Measurements from ENCODE around the gene CMSS1.

The CMSS1 gene

GRCh38 chr3:100097919-100098783 lies 280.5 kb downstream of the CMSS1 start:
- H3K27ac Mint-ChIP-seq = no peak overlapping the region
- no peak overlapping the region for H3K4me3 Mint-ChIP-seq
- H3K4me1 Mint-ChIP-seq (ENCODE audit: low read depth) = peaks cover under 1% of the 10 kb centered on the region
- peaks cover 4% of the 10 kb centered on the region for H3K9me3 Mint-ChIP-seq
- H3K36me3 Mint-ChIP-seq (ENCODE audit: low read depth) = peaks cover 18% of the 10 kb centered on the region
- no peaks in the 10 kb centered on the region for H3K27me3 Mint-ChIP-seq

DNA sequence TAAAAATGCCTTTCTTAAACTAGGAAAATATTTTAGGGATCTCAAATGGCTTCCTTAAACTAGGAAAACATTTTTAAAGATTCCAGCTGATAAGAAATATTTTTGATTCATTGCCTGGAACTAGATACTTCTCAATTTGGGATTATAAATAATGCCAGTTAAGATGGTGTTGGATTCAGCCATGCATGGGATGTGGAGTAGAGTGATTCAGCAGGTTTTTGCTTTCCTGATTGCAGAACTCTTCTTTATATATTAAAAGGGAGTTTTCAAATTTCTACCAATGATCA lies 281.1 kb downstream of the CMSS1 start:
- H3K9me3 Mint-ChIP-seq = peaks cover 4% of the 10 kb centered on the region
- no peak overlapping the region for H3K4me3 Mint-ChIP-seq
- H3K27me3 Mint-ChIP-seq = no peaks in the 10 kb centered on the region
- peaks cover 23% of the 10 kb centered on the region for H3K36me3 Mint-ChIP-seq (ENCODE audit: low read depth)
- no peak overlapping the region for H3K27ac Mint-ChIP-seq
- peaks cover 6% of the 10 kb centered on the region for H3K4me1 Mint-ChIP-seq (ENCODE audit: low read depth)

DNA sequence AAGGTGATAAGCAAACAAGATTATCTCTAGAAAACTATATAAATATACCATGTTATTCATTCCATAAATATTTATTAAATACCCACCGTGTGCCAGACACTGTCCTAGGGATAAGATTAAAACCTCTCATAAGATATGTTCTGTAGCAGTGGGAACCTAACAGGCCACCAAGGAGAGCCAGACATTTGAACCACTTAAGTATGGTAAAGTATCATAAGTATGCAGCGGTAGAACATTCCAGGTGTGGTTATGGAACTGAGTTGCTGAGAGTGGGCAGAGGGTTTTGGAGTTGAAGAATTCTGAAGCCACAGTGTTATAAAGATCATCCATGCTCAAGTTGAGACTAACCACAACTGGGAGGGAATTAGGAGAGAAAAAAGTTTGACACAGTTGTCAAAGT lies 282.0 kb downstream of the CMSS1 start:
- Mint-ChIP-seq H3K27me3 (no peaks in the 10 kb centered on the region), H3K36me3 (ENCODE audit: low read depth) (peaks cover 25% of the 10 kb centered on the region), H3K9me3 (peaks cover 4% of the 10 kb centered on the region), H3K4me1 (ENCODE audit: low read depth) (peaks cover 15% of the 10 kb centered on the region), H3K4me3 (no peak overlapping the region), H3K27ac (no peak overlapping the region)

DNA sequence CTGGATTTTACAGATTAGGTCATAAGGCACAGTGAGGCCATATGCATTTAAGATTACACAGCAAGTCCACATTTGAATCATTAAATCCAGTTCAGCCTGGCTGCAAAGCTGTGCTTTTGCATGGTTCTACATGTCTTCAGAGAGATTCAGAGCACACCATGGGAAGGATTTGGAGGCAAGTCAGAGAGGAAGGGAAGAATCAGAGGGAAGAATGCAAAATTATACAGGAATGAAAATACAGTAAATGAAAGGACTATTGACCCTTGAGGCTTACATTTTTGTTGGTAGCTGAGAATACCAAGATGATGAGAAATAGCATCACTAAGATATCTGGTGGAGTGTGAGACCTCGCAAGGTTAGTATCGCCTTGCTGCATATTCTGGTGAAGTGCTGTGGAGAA lies 282.8 kb downstream of the CMSS1 start:
- peaks cover 4% of the 10 kb centered on the region for H3K9me3 Mint-ChIP-seq
- peaks cover 29% of the 10 kb centered on the region for H3K36me3 Mint-ChIP-seq (ENCODE audit: low read depth)
- no peak overlapping the region for H3K4me3 Mint-ChIP-seq
- H3K27me3 Mint-ChIP-seq = no peaks in the 10 kb centered on the region
- peaks cover 23% of the 10 kb centered on the region for H3K4me1 Mint-ChIP-seq (ENCODE audit: low read depth)
- H3K27ac Mint-ChIP-seq = no peak overlapping the region

GRCh38 chr3:100102757-100103156 lies 285.1 kb downstream of the CMSS1 start:
- Mint-ChIP-seq H3K27ac (no peak overlapping the region), H3K9me3 (peaks cover 4% of the 10 kb centered on the region), H3K36me3 (ENCODE audit: low read depth) (peaks cover 21% of the 10 kb centered on the region), H3K4me3 (no peak overlapping the region), H3K27me3 (no peaks in the 10 kb centered on the region), H3K4me1 (ENCODE audit: low read depth) (peaks cover 37% of the 10 kb centered on the region)

DNA sequence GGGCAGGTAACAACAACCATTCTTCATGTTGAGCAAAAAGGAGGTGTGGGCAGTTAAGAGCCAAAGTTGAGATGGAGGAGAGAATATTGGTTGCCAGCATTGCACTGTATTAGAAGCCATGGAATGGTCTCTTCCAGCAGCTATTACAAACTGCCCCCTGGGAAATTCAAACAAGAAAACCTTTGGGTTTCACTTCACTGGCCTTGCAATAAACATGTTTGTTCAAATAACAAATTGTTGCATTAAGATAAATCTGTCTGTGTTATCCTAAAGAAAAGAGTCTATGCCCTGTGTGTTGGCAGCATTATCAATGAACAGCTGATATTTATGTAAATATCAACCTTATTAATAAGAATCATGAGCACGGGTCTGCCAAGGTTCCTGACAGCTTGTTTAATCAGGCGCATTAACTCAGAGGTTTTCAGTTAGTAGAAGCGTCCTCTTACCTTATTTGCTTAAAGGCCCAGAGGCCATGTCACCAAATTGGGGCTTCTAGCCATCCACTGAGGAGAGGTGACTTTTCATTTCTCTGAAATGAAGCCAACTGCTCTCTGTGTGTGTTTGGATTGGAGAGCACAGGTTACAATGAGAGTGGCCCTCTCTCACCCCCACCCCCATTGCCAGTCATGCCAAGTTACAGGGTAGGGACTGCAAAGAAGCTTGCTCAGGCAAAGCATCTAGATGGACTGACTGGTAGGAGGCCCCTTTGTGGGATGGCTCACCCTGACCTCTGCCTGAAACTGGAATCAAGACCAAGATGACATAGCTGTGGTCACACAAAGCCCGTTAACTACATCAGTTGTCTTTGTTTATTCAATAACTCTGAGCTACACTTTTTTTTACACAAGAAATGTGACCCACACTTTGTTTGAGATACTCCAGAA lies 286.1 kb downstream of the CMSS1 start:
- peaks cover 31% of the 10 kb centered on the region for H3K36me3 Mint-ChIP-seq (ENCODE audit: low read depth)
- peaks cover 4% of the 10 kb centered on the region for H3K9me3 Mint-ChIP-seq
- H3K27ac Mint-ChIP-seq = peak overlapping the region; percentile 33
- H3K4me3 Mint-ChIP-seq = no peak overlapping the region
- H3K4me1 Mint-ChIP-seq (ENCODE audit: low read depth) = peaks cover 37% of the 10 kb centered on the region
- H3K27me3 Mint-ChIP-seq = no peaks in the 10 kb centered on the region

- Mint-ChIP-seq H3K27me3 (no peaks in the 10 kb centered on the region), H3K4me3 (no peak overlapping the region), H3K9me3 (peaks cover 4% of the 10 kb centered on the region), H3K27ac (peak overlapping the region; percentile 88), H3K4me1 (ENCODE audit: low read depth) (peaks cover 37% of the 10 kb centered on the region), H3K36me3 (ENCODE audit: low read depth) (peaks cover 33% of the 10 kb centered on the region)
Measured at GRCh38 chr3:100104442-100104798, 286.8 kb downstream of the CMSS1 start.

- Mint-ChIP-seq H3K27ac (peak overlapping the region; percentile 88), H3K9me3 (peaks cover 4% of the 10 kb centered on the region), H3K4me1 (ENCODE audit: low read depth) (peaks cover 37% of the 10 kb centered on the region), H3K27me3 (no peaks in the 10 kb centered on the region), H3K4me3 (no peak overlapping the region), H3K36me3 (ENCODE audit: low read depth) (peaks cover 33% of the 10 kb centered on the region)
Measured at GRCh38 chr3:100104817-100105413, 287.3 kb downstream of the CMSS1 start.

DNA sequence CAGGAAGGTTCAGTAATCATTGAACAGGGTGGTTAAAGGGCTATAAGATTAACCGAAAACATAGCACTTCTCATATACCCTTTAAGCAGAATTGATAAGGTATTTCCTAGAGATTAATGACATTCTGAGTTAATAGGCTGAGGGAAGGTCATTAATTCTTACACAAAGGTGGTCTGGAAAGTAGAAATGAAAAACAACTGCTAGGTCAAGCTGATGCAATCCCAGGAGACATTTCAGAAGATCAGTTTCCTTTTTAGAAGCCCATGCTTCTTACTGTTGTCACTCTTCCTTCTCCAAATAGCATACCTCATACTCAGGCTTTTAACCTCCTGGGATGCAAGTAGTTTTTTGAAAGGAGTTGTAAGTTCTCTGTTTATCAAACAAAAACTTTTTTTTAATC lies 287.8 kb downstream of the CMSS1 start:
- H3K27ac Mint-ChIP-seq = peak overlapping the region; percentile 88
- no peak overlapping the region for H3K4me3 Mint-ChIP-seq
- H3K4me1 Mint-ChIP-seq (ENCODE audit: low read depth) = peaks cover 37% of the 10 kb centered on the region

DNA sequence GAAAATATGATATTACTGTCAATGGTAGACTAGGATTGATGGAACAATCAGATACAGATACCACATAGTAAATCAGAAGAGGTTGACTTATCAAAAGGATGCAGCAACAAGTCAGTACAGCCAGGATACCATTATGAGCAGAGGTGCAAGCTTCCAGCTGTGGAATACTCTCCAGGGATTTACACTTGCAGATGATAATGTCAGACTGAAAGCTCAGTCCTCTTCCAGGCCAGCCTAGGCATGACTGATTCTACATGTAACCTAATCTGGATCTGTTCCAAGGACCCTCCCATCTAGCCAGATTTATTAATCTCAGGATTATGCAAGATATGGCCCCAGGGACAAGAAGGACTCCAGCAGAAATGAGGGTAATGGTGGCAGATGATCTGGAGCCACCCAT lies 288.4 kb downstream of the CMSS1 start:
- no peaks in the 10 kb centered on the region for H3K27me3 Mint-ChIP-seq
- peak overlapping the region; percentile 88 for H3K27ac Mint-ChIP-seq
- H3K4me1 Mint-ChIP-seq (ENCODE audit: low read depth) = peaks cover 37% of the 10 kb centered on the region
- H3K4me3 Mint-ChIP-seq = no peak overlapping the region
- H3K36me3 Mint-ChIP-seq (ENCODE audit: low read depth) = peaks cover 39% of the 10 kb centered on the region
- H3K9me3 Mint-ChIP-seq = peaks cover 2% of the 10 kb centered on the region

More for the DNA sequence above, 287.8 kb downstream of the CMSS1 start:
- H3K9me3 Mint-ChIP-seq = peaks cover 4% of the 10 kb centered on the region
- H3K36me3 Mint-ChIP-seq (ENCODE audit: low read depth) = peaks cover 39% of the 10 kb centered on the region
- no peaks in the 10 kb centered on the region for H3K27me3 Mint-ChIP-seq

GRCh38 chr3:100106531-100107141 lies 289.0 kb downstream of the CMSS1 start:
- H3K27ac Mint-ChIP-seq = peak overlapping the region; percentile 88
- peaks cover 36% of the 10 kb centered on the region for H3K36me3 Mint-ChIP-seq (ENCODE audit: low read depth)
- H3K4me1 Mint-ChIP-seq (ENCODE audit: low read depth) = peaks cover 37% of the 10 kb centered on the region
- H3K9me3 Mint-ChIP-seq = no peaks in the 10 kb centered on the region
- no peak overlapping the region for H3K4me3 Mint-ChIP-seq
- H3K27me3 Mint-ChIP-seq = no peaks in the 10 kb centered on the region

DNA sequence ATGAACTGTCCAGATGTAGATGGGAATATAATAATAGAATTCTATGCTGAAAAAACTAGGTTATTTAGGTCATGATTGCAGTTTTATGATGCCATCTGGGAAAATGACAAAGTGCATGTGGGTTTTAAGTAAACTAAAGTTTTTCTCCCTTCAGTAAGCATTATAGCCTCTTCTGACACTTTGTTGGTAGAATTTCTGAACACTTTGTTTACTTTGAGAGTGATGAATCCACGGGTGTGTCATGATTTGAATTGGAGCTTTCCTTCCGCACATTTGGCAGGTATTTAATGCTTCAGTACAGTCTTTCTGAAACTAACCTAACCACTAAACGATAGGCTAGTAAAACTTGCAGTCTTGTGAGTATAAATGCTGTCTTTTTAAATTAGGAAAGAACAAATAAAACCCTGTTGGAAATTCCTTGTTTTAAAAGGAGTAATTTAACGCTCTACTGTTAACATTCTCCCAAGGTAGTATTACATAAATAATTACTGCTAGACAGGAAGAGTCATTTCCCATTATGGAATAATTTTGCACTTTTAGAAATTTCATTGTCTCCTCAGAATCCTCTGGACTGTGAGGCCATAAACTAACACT lies 289.7 kb downstream of the CMSS1 start:
- no peak overlapping the region for H3K27ac Mint-ChIP-seq
- no peak overlapping the region for H3K4me3 Mint-ChIP-seq
- peaks cover 36% of the 10 kb centered on the region for H3K36me3 Mint-ChIP-seq (ENCODE audit: low read depth)
- no peaks in the 10 kb centered on the region for H3K9me3 Mint-ChIP-seq
- H3K27me3 Mint-ChIP-seq = no peaks in the 10 kb centered on the region
- peaks cover 37% of the 10 kb centered on the region for H3K4me1 Mint-ChIP-seq (ENCODE audit: low read depth)

GRCh38 chr3:100108464-100109079 lies 290.9 kb downstream of the CMSS1 start:
- Mint-ChIP-seq H3K27ac (no peak overlapping the region), H3K9me3 (no peaks in the 10 kb centered on the region), H3K4me3 (no peak overlapping the region), H3K36me3 (ENCODE audit: low read depth) (peaks cover 30% of the 10 kb centered on the region), H3K27me3 (no peaks in the 10 kb centered on the region), H3K4me1 (ENCODE audit: low read depth) (peaks cover 33% of the 10 kb centered on the region)

- peaks cover 17% of the 10 kb centered on the region for H3K4me1 Mint-ChIP-seq (ENCODE audit: low read depth)
- H3K27ac Mint-ChIP-seq = no peak overlapping the region
- H3K36me3 Mint-ChIP-seq (ENCODE audit: low read depth) = peaks cover 23% of the 10 kb centered on the region
- H3K27me3 Mint-ChIP-seq = no peaks in the 10 kb centered on the region
- H3K4me3 Mint-ChIP-seq = no peak overlapping the region
- no peaks in the 10 kb centered on the region for H3K9me3 Mint-ChIP-seq
Measured at GRCh38 chr3:100110162-100110561, 292.5 kb downstream of the CMSS1 start.
